Measurements from ENCODE around the gene HOXA4. TPM values are rescaled to one million over a fixed set of nuclear protein-coding genes. Genes with fewer than 3 reads are reported as not detected.
A peak's percentile ranks its signal among the peaks of the same experiment; 100 is the strongest.

The HOXA4 gene
- total RNA-seq, 1 donor from 2014 or later = not detected

GRCh38 chr7:27174874-27175625 is 44.5 kb upstream of the HOXA4 start:
- Mint-ChIP-seq H3K4me1 (ENCODE audit: low read depth, unreplicated experiment) (no peaks in the 10 kb centered on the region), H3K36me3 (ENCODE audit: unreplicated experiment) (peaks cover 4% of the 10 kb centered on the region), H3K27me3 (ENCODE audit: unreplicated experiment) (peaks cover 43% of the 10 kb centered on the region), H3K4me3 (ENCODE audit: unreplicated experiment) (no peak overlapping the region), H3K9me3 (ENCODE audit: unreplicated experiment) (peaks cover 12% of the 10 kb centered on the region), H3K27ac (ENCODE audit: unreplicated experiment) (no peak overlapping the region)
- no peak for TF ChIP-seq CTCF (IDR thresholded peaks at IDR 0.05; ENCODE audit: partially characterized antibody, unreplicated experiment)
- DNase-seq = peak; percentile 10

DNA sequence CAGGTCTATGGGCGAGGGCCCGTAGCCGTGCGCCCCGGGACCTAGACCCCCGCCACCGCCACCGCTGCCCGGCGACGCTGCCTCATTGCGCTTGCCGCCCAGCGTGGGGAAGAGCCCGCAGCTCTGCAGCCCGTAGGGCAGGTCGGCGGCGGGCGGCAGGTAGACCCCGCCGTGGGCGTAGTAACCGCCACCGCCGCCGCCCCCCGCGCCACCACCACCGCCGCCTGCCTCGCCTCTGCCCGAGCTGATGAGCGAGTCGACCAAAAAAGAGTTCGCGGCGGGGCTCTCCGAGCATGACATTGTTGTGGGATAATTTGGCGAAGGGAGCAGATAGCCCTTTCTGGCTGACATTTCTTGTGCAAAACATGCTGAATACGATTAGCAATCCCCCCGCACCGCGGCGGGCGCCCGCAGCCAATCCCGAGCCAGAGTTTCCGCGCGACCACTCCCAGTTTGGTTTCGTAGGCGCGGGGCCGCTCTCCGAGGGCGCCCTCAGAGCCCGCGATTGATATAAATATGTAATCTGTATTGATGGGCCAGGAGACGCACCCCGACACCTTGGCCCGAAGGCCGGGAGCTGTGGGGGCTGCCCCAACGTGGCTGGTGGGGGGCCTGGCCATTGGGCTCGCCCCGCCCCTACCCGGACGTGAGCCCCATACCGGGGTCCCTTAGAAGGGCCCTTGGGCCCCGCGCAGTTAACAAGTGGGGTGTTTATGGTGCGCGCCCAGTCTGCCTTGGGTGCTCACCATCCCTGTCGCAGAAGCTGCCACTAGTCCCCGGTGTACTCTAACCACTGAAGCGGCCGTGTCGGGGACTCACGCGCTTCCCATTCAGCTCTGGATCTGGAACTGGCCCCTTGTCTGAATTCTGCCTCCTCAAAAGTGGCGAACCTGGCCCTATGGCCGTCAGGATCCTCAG is 43.7 kb upstream of the HOXA4 start, which contains the start of gene HOXA10:
HOXA10 (minus strand) TSS at position 365 of the 918 bp plus-strand sequence; CDS start at position 351, 14 bp downstream.
- Mint-ChIP-seq H3K27me3 (ENCODE audit: unreplicated experiment) (peaks cover 37% of the 10 kb centered on the region), H3K4me1 (ENCODE audit: low read depth, unreplicated experiment) (no peaks in the 10 kb centered on the region), H3K27ac (ENCODE audit: unreplicated experiment) (no peak within 1 kb of the TSS), H3K9me3 (ENCODE audit: unreplicated experiment) (peaks cover 6% of the 10 kb centered on the region), H3K36me3 (ENCODE audit: unreplicated experiment) (peaks cover 4% of the 10 kb centered on the region), H3K4me3 (ENCODE audit: unreplicated experiment) (no peak within 1 kb of the TSS)
- DNase-seq = peak; percentile 19
- no peak for TF ChIP-seq CTCF (IDR thresholded peaks at IDR 0.05; ENCODE audit: partially characterized antibody, unreplicated experiment)

DNA sequence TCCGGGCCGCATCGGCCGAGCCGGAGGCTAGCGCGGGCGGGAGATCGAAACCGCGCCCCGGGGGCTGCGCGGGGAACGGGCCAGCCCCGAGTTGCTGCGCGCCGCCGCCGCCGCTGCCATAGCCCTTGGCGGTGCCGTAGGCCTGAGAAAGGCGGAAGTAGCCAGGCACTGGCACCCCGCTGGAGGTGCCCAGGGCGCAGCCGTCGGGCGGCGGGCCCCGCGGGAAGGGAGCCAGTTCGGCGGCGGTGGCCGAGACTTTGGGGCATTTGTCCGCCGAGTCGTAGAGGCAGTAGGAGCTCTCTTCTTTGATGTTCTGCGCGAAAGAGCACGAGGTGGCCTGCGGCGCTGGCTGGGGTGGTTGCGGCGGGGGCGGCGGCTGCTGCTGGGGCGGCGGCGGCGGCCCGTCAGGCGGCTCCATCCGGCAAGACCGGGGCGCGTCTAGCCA is 43.0 kb upstream of the HOXA4 start:
- Mint-ChIP-seq H3K4me3 (ENCODE audit: unreplicated experiment) (no peak overlapping the region), H3K9me3 (ENCODE audit: unreplicated experiment) (peaks cover 6% of the 10 kb centered on the region), H3K36me3 (ENCODE audit: unreplicated experiment) (peaks cover 4% of the 10 kb centered on the region), H3K4me1 (ENCODE audit: low read depth, unreplicated experiment) (no peaks in the 10 kb centered on the region), H3K27ac (ENCODE audit: unreplicated experiment) (no peak overlapping the region), H3K27me3 (ENCODE audit: unreplicated experiment) (peaks cover 38% of the 10 kb centered on the region)
- peak; percentile 18 for DNase-seq
- TF ChIP-seq CTCF (IDR thresholded peaks at IDR 0.05; ENCODE audit: partially characterized antibody, unreplicated experiment) = no peak

- Mint-ChIP-seq H3K27me3 (ENCODE audit: unreplicated experiment) (peaks cover 41% of the 10 kb centered on the region), H3K4me3 (ENCODE audit: unreplicated experiment) (no peak overlapping the region), H3K36me3 (ENCODE audit: unreplicated experiment) (peaks cover 4% of the 10 kb centered on the region), H3K4me1 (ENCODE audit: low read depth, unreplicated experiment) (no peaks in the 10 kb centered on the region), H3K9me3 (ENCODE audit: unreplicated experiment) (peaks cover 6% of the 10 kb centered on the region), H3K27ac (ENCODE audit: unreplicated experiment) (no peak overlapping the region)
- no peak for TF ChIP-seq CTCF (IDR thresholded peaks at IDR 0.05; ENCODE audit: partially characterized antibody, unreplicated experiment)
- DNase-seq = peak; percentile 50
Observed at GRCh38 chr7:27172823-27173510, 42.4 kb upstream of the HOXA4 start.
